GM19023 (cell line): Measurements from ENCODE around the gene FXN.
A peak's percentile ranks its signal among the peaks of the same experiment; 100 is the strongest.
"Not testable (repeated sequence)": the region's sequence is repeated elsewhere in the genome, so short reads cannot be mapped to it uniquely, and the experiment has no call there.

Experiments used
- ATAC-seq: cut with Tn5 transposase; IDR thresholded peaks from one replicate; pipeline ENCODE4 v1.9.1; 2021; ENCODE audit warnings: mild to moderate bottlenecking, moderate library complexity; ENCODE audit not compliant: unreplicated experiment

The FXN gene

GRCh38 chr9:69023650-69024049 lies 11.9 kb upstream of the FXN start:
- ATAC-seq, result no peak

- ATAC-seq, result peak; percentile 71
Measured at GRCh38 chr9:69027355-69028097, 8.0 kb upstream of the FXN start.

- no peak for ATAC-seq
Measured at GRCh38 chr9:69028754-69029153, 6.8 kb upstream of the FXN start.

GRCh38 chr9:69029535-69029934 lies 6.0 kb upstream of the FXN start:
- ATAC-seq, result no peak

- no peak for ATAC-seq
Measured at GRCh38 chr9:69030851-69031645, 4.5 kb upstream of the FXN start.

GRCh38 chr9:69034071-69034470 lies 1.5 kb upstream of the FXN start:
- ATAC-seq, result no peak

GRCh38 chr9:69036309-69036708 lies 757 bp downstream of the FXN start:
- ATAC-seq, result peak; percentile 35

GRCh38 chr9:69036799-69037198 lies 1.2 kb downstream of the FXN start:
- no peak for ATAC-seq

GRCh38 chr9:69040646-69041045 lies 5.1 kb downstream of the FXN start:
- no peak for ATAC-seq

GRCh38 chr9:69044240-69045219 lies 9.0 kb downstream of the FXN start:
- no peak for ATAC-seq

GRCh38 chr9:69045821-69046220 lies 10.3 kb downstream of the FXN start:
- no peak for ATAC-seq

GRCh38 chr9:69046723-69047122 lies 11.2 kb downstream of the FXN start:
- ATAC-seq, result no peak

GRCh38 chr9:69047371-69047770 lies 11.8 kb downstream of the FXN start:
- ATAC-seq, result no peak

- ATAC-seq, result no peak
Measured at GRCh38 chr9:69049094-69049493, 13.5 kb downstream of the FXN start.

- ATAC-seq, result not testable (repeated sequence)
Measured at GRCh38 chr9:69050936-69051335, 15.4 kb downstream of the FXN start.

- no peak for ATAC-seq
Measured at GRCh38 chr9:69054989-69055388, 19.4 kb downstream of the FXN start.

- no peak for ATAC-seq
Measured at GRCh38 chr9:69056191-69056815, 20.8 kb downstream of the FXN start.

- ATAC-seq, result no peak
Measured at GRCh38 chr9:69058101-69058500, 22.5 kb downstream of the FXN start.

- ATAC-seq, result no peak
Measured at GRCh38 chr9:69060766-69061165, 25.2 kb downstream of the FXN start.

- no peak for ATAC-seq
Measured at GRCh38 chr9:69062195-69062594, 26.6 kb downstream of the FXN start.

- no peak for ATAC-seq
Measured at GRCh38 chr9:69063839-69064238, 28.3 kb downstream of the FXN start.
